Measurements from ENCODE around the gene SMARCA1. TPM values are rescaled to one million over a fixed set of nuclear protein-coding genes. Genes with fewer than 3 reads are reported as not detected.

SMARCA1 gene
- polyA plus RNA-seq, 3 donors = 0.03 to 0.13 TPM; not detected in 1

- Histone ChIP-seq H3K9me3 (replicated peaks in 1 of 2; ENCODE audit: control insufficient read depth in 1 of 2, insufficient read depth in 1 of 2, low read length in 2 of 2) (no peaks in the 10 kb centered on the region), H3K27ac (ENCODE audit: low read depth in 1 of 2, low read length in 2 of 2) (no peak overlapping the region), H3K27me3 (ENCODE audit: control insufficient read depth in 2 of 2, insufficient read depth in 2 of 2, low read length in 2 of 2) (no peaks in the 10 kb centered on the region), H3K79me2 (ENCODE audit: insufficient read depth, low read length) (no peaks in the 10 kb centered on the region), H3K9ac (ENCODE audit: insufficient read depth, low read length, poor library complexity, severe bottlenecking) (no peak overlapping the region), H3K4me1 (ENCODE audit: control insufficient read depth in 1 of 2, insufficient read depth in 2 of 2, low read length in 2 of 2) (no peaks in the 10 kb centered on the region), H3K4me3 (replicated peaks in 1 of 3; ENCODE audit: low read depth in 2 of 3, low read length in 3 of 3) (no peak overlapping the region), H4K20me1 (ENCODE audit: insufficient read depth, low read length) (no peaks in the 10 kb centered on the region), H2AFZ (ENCODE audit: insufficient read depth, low read depth, low read length, poor library complexity, severe bottlenecking) (no peak overlapping the region), H3K36me3 (replicated peaks in 1 of 2; ENCODE audit: control insufficient read depth in 1 of 2, insufficient read depth in 2 of 2, low read length in 2 of 2) (no peaks in the 10 kb centered on the region), H3K4me2 (replicated peaks; ENCODE audit: extremely low read depth, low read length, poor library complexity, severe bottlenecking) (no peak overlapping the region)
- no peak for TF ChIP-seq CTCF (IDR thresholded peaks at IDR 0.05)
- peaks cover 0 to 3% (median 0%) of the 10 kb centered on the region in 7 donors for H3K9me3 Mint-ChIP-seq
- H3K4me3 Mint-ChIP-seq = no peak overlapping the region
- H3K27me3 Mint-ChIP-seq (ENCODE audit: low read depth in 3 of 3) = peaks cover 0 to 4% (median 1%) of the 10 kb centered on the region in 3 donors
- no CpG with 5 or more reads among the region's 4 CpGs for WGBS (ENCODE audit: insufficient coverage)
- no peaks in the 10 kb centered on the region for H3K36me3 Mint-ChIP-seq
- peaks cover 5% of the 10 kb centered on the region for H3K4me1 Mint-ChIP-seq
- no peak overlapping the region for H3K27ac Mint-ChIP-seq
- no peak for DNase-seq
- intact Hi-C loops (cut with micrococcal nuclease) = no loop called here
Observed at GRCh38 chrX:129534816-129535578, 11.7 kb upstream of the SMARCA1 start.

GRCh38 chrX:129531132-129531531, 7.8 kb upstream of the SMARCA1 start:
- Mint-ChIP-seq H3K27me3 (ENCODE audit: low read depth in 3 of 3) (peaks cover 0 to 4% (median 3%) of the 10 kb centered on the region in 3 donors), H3K27ac (no peak overlapping the region), H3K9me3 (peaks cover 0 to 2% (median 0%) of the 10 kb centered on the region in 7 donors), H3K4me3 (no peak overlapping the region), H3K36me3 (no peaks in the 10 kb centered on the region), H3K4me1 (no peaks in the 10 kb centered on the region)
- H3K9ac ChIP-seq (ENCODE audit: insufficient read depth, low read length, poor library complexity, severe bottlenecking) = no peak overlapping the region
- H3K4me3 ChIP-seq (replicated peaks in 1 of 3; ENCODE audit: low read depth in 2 of 3, low read length in 3 of 3) = no peak overlapping the region
- no peaks in the 10 kb centered on the region for H3K36me3 ChIP-seq (replicated peaks in 1 of 2; ENCODE audit: control insufficient read depth in 1 of 2, insufficient read depth in 2 of 2, low read length in 2 of 2)
- no peaks in the 10 kb centered on the region for H4K20me1 ChIP-seq (ENCODE audit: insufficient read depth, low read length)
- intact Hi-C loops (cut with micrococcal nuclease) = no loop called here
- no peak overlapping the region for H3K4me2 ChIP-seq (replicated peaks; ENCODE audit: extremely low read depth, low read length, poor library complexity, severe bottlenecking)
- no peak for TF ChIP-seq CTCF (IDR thresholded peaks at IDR 0.05)
- WGBS (ENCODE audit: insufficient coverage) = no CpG with 5 or more reads among the region's 1 CpG
- no peak overlapping the region for H2AFZ ChIP-seq (ENCODE audit: insufficient read depth, low read depth, low read length, poor library complexity, severe bottlenecking)
- no peaks in the 10 kb centered on the region for H3K79me2 ChIP-seq (ENCODE audit: insufficient read depth, low read length)
- no peaks in the 10 kb centered on the region for H3K27me3 ChIP-seq (ENCODE audit: control insufficient read depth in 2 of 2, insufficient read depth in 2 of 2, low read length in 2 of 2)
- no peak overlapping the region for H3K27ac ChIP-seq (ENCODE audit: low read depth in 1 of 2, low read length in 2 of 2)
- DNase-seq = no peak
- no peaks in the 10 kb centered on the region for H3K4me1 ChIP-seq (ENCODE audit: control insufficient read depth in 1 of 2, insufficient read depth in 2 of 2, low read length in 2 of 2)
- no peaks in the 10 kb centered on the region for H3K9me3 ChIP-seq (replicated peaks in 1 of 2; ENCODE audit: control insufficient read depth in 1 of 2, insufficient read depth in 1 of 2, low read length in 2 of 2)

Data from CD14-positive monocyte (primary cell).